Tibial nerve (tissue), 4 donors: ENCODE measurements around the gene KCNMA1. TPM values are rescaled to one million over a fixed set of nuclear protein-coding genes. Genes with fewer than 3 reads are reported as not detected.

Source experiments
- DNase-seq, 2 donors: peaks; one replicate each; pipeline ENCODE4 v3.0.0-alpha.2; 2019; ENCODE audit warnings: low spot score in 2 of 2
- H3K27ac ChIP-seq, 4 donors: fragments of 200-600 bp; sonication (generic) in 3 of 4; one replicate each; pipeline ENCODE4 v1.5.1; 2017 to 2019; ENCODE audit warnings: mild to moderate bottlenecking in 1 of 4
- H3K27me3 ChIP-seq, 2 donors: fragments of 200-600 bp; sonication (generic) in 1 of 2; one replicate each; pipeline versions ENCODE4 v1.5.1 to v1.6.0; 2017 to 2019
- H3K36me3 ChIP-seq, 3 donors: fragments of 200-600 bp; sonication (generic); one replicate each; pipeline ENCODE4 v1.5.1; 2018 to 2019
- H3K4me1 ChIP-seq, 4 donors: fragments of 200-600 bp; sonication (generic) in 3 of 4; one replicate each; pipeline ENCODE4 v1.5.1; 2017 to 2019
- H3K4me3 ChIP-seq, 4 donors: fragments of 200-600 bp; sonication (generic) in 3 of 4; one replicate each; pipeline ENCODE4 v1.5.1; 2017 to 2019; ENCODE audit warnings: mild to moderate bottlenecking in 1 of 4, moderate library complexity in 1 of 4
- H3K9me3 ChIP-seq, 4 donors: fragments of 200-600 bp; sonication (generic) in 3 of 4; one replicate each; pipeline ENCODE4 v1.5.1; 2017 to 2019
- CTCF ChIP-seq, 5 experiments: fragments of 200-600 bp in 3 of 5; fragments of 450-650 bp in 2 of 5; sonication (generic) in 3 of 5; IDR thresholded peaks; one replicate each; pipeline ENCODE4 v1.5.1; 2016 to 2019; ENCODE audit warnings: antibody characterized with exemption in 5 of 5, mild to moderate bottlenecking in 3 of 5, moderate library complexity in 2 of 5
- EP300 ChIP-seq, 2 donors: sonication (generic); formaldehyde crosslinking; IDR thresholded peaks; one replicate each; pipeline ENCODE4 v1.6.1; 2017; ENCODE audit warnings: antibody characterized with exemption in 2 of 2, mild to moderate bottlenecking in 1 of 2
- POLR2A ChIP-seq, 2 donors: fragments of 450-650 bp; IDR thresholded peaks; one replicate each; pipeline ENCODE4 v1.6.1; 2017; ENCODE audit warnings: antibody characterized with exemption in 2 of 2, mild to moderate bottlenecking in 2 of 2, moderate library complexity in 2 of 2
- WGBS, 2 donors: methylation state at CpG; one replicate each; pipeline ENCODE4 v1.1.5; 2018; 5-methylcytosine and 5-hydroxymethylcytosine counted together
- total RNA-seq, 4 donors: library from RNA; depleted of rRNA; stranded (reverse); fragments of >200 nt; gene quantifications; one replicate each; pipeline ENCODE4 v1.1.0, GENCODE V29; 2016

The KCNMA1 gene
- total RNA-seq, 4 donors from 2014 or later = 10.2 to 19.9 (median 13.7) TPM

GRCh38 chr10:77431980-77432797 lies 205.4 kb downstream of the KCNMA1 start:
- Histone ChIP-seq H3K4me3 (no peak overlapping the region), H3K27me3 (no peaks in the 10 kb centered on the region), H3K36me3 (no peaks in the 10 kb centered on the region), H3K27ac (no peak overlapping the region), H3K4me1 (no peaks in the 10 kb centered on the region), H3K9me3 (no peaks in the 10 kb centered on the region)
- 90 to 98% methylated on average over 4 of the region's 4 CpGs for WGBS, 2 donors
- DNase-seq = no peak
- TF ChIP-seq POLR2A (IDR thresholded peaks at IDR 0.05) (no peak), CTCF (IDR thresholded peaks at IDR 0.05) (no peak), EP300 (IDR thresholded peaks at IDR 0.05) (no peak)

GRCh38 chr10:77431209-77431611 lies 206.4 kb downstream of the KCNMA1 start:
- no peak overlapping the region for H3K4me3 ChIP-seq
- H3K9me3 ChIP-seq = no peaks in the 10 kb centered on the region
- TF ChIP-seq CTCF (IDR thresholded peaks at IDR 0.05) = no peak
- no peak for TF ChIP-seq POLR2A (IDR thresholded peaks at IDR 0.05)
- no peak for TF ChIP-seq EP300 (IDR thresholded peaks at IDR 0.05)
- no peak for DNase-seq
- no peaks in the 10 kb centered on the region for H3K27me3 ChIP-seq
- no peaks in the 10 kb centered on the region for H3K36me3 ChIP-seq
- H3K27ac ChIP-seq = no peak overlapping the region
- no peaks in the 10 kb centered on the region for H3K4me1 ChIP-seq

- DNase-seq = no peak
- Histone ChIP-seq H3K27me3 (no peaks in the 10 kb centered on the region), H3K9me3 (no peaks in the 10 kb centered on the region), H3K4me1 (no peaks in the 10 kb centered on the region), H3K36me3 (no peaks in the 10 kb centered on the region), H3K27ac (no peak overlapping the region), H3K4me3 (no peak overlapping the region)
- TF ChIP-seq POLR2A (IDR thresholded peaks at IDR 0.05) (no peak), EP300 (IDR thresholded peaks at IDR 0.05) (no peak), CTCF (IDR thresholded peaks at IDR 0.05) (no peak)
- whole genome bisulfite sequencing, 2 donors = 91 to 96% methylated on average over 5 of the region's 5 CpGs
Measured at GRCh38 chr10:77430530-77430929, 207.1 kb downstream of the KCNMA1 start.

- WGBS, 2 donors = 67 to 77% methylated on average over 3 of the region's 3 CpGs
- Histone ChIP-seq H3K36me3 (no peaks in the 10 kb centered on the region), H3K9me3 (no peaks in the 10 kb centered on the region), H3K4me1 (no peaks in the 10 kb centered on the region), H3K4me3 (no peak overlapping the region), H3K27ac (no peak overlapping the region), H3K27me3 (no peaks in the 10 kb centered on the region)
- peak in 1 of 2 donors; percentile 25 for DNase-seq
- TF ChIP-seq CTCF (IDR thresholded peaks at IDR 0.05) (peak in 1 of 5 experiments; percentile 27), POLR2A (IDR thresholded peaks at IDR 0.05) (no peak)
Measured at GRCh38 chr10:77428691-77429395, 208.8 kb downstream of the KCNMA1 start.

- H3K27ac ChIP-seq = no peak overlapping the region
- TF ChIP-seq EP300 (IDR thresholded peaks at IDR 0.05) (no peak), POLR2A (IDR thresholded peaks at IDR 0.05) (no peak), CTCF (IDR thresholded peaks at IDR 0.05) (no peak)
- H3K9me3 ChIP-seq = no peaks in the 10 kb centered on the region
- H3K27me3 ChIP-seq = no peaks in the 10 kb centered on the region
- H3K4me3 ChIP-seq = no peak overlapping the region
- no peak for DNase-seq
- no peaks in the 10 kb centered on the region for H3K4me1 ChIP-seq
- H3K36me3 ChIP-seq = no peaks in the 10 kb centered on the region
Measured at GRCh38 chr10:77424257-77424656, 213.4 kb downstream of the KCNMA1 start.
